Sciatic nerve (tissue), 2 donors: ENCODE data around the gene PPIL6. TPM values are rescaled to one million over a fixed set of nuclear protein-coding genes. Genes with fewer than 3 reads are reported as not detected.
A peak's percentile ranks its signal among the peaks of the same experiment; 100 is the strongest.

Experiments used
- ATAC-seq: fragments of 200-7000 bp; cut with Tn5 transposase; one replicate; pipeline ENCODE4 v1.9.1; 2020; ENCODE audit warnings: mild to moderate bottlenecking, moderate library complexity
- DNase-seq: peaks from one replicate; pipeline ENCODE4 v3.0.0-alpha.2; 2020; ENCODE audit warnings: low spot score
- intact Hi-C: fragments of 100-400 bp; cut with DNase I; formaldehyde crosslinking; loops from one replicate; pipeline ENCODE4 v1.14.2; 2022
- total RNA-seq: library from RNA; stranded (reverse); fragmentation: NEBNext Ultra II Directional; extraction: Animal tissue kit (Norgen Biotek cat#: 25700); gene quantifications from one replicate; pipeline ENCODE4 v1.2.1, GENCODE V29; 2021
- donor health status: DM: no; HTN: no; CAD: no.
- donor health status: DM: no; HTN: no; CAD: no.

PPIL6 gene
- total RNA-seq = 7.1 TPM

- ATAC-seq = peak; percentile 89
- intact Hi-C loops = no loop called here
- peak; percentile 92 for DNase-seq
Measured at GRCh38 chr6:109440331-109441068, at the start of gene PPIL6, which contains the start of gene SMPD2. Gene PPIL6 (minus strand): TSS chr6:109440628. CDS start chr6:109440590, 38 bp downstream. Gene SMPD2 (plus strand): TSS chr6:109440724. CDS start chr6:109441122, 398 bp downstream.

- intact Hi-C loops = no loop called here
Measured at GRCh38 chr6:109488001-109488400, 47.6 kb upstream of the PPIL6 start.

GRCh38 chr6:109486068-109486467 is 45.6 kb upstream of the PPIL6 start:
- DNase-seq (no peak), ATAC-seq (no peak)
- intact Hi-C loops = no loop called here

More at GRCh38 chr6:109488001-109488400, 47.6 kb upstream of the PPIL6 start:
- ATAC-seq (no peak), DNase-seq (no peak)

DNA sequence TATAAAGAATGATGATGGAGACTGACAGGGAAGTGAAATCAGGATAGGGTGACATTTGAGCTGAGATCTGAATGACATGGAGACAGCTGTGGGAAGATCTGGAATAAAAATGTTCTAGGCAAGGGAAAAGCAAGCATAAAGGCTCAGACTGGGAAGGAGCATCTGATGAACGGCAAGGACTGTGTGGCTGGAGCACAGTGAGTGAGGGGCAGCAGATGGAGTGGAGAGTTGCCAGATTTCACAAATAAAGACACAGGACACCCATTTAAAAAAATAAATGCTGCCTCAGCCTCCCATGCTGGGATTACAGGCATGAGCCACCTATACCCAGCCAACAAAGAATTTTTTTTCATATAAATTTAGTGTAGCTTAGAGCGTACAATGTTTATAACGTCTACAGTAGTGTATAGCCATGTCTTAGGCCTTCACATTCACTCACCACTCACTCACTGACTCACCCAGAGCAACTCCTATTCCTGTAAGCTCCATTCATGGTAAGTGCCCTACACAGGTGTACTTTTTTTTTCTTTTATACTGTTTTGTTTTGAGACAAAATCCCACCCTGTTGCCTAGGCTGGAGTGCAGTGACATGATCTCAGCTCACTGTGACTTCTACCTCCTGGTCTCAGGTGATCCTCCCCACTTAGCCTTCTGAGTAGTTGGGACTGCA is 45.0 kb upstream of the PPIL6 start:
- DNase-seq = no peak
- no peak for ATAC-seq
- intact Hi-C loops = no loop called here

GRCh38 chr6:109484122-109484521 is 43.7 kb upstream of the PPIL6 start:
- intact Hi-C loops = no loop called here
- ATAC-seq = peak; percentile 48
- no peak for DNase-seq

DNA sequence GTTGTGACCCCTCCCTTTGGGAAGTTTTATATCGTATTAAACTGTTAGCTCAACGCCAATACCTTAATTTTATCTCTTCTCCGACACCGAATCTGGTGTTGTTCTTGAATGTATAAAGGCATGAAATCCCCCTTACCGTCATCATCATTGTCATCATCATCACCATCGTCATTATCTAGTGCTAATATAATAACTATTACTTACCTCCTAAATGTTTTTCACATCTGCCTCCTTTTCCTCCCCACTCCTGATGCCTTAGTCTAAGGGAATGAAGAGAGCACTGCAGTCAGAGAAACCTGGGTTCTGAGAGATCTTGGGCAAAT is 43.3 kb upstream of the PPIL6 start:
- ATAC-seq = peak; percentile 21
- no peak for DNase-seq
- intact Hi-C loops = no loop called here

GRCh38 chr6:109482905-109483734 is 42.7 kb upstream of the PPIL6 start, which contains the start of gene ZBTB24:
Gene ZBTB24 (minus strand): TSS chr6:109483219. CDS start chr6:109482026, 1,193 bp downstream.
- intact Hi-C loops = no loop called here
- DNase-seq (peak; percentile 92), ATAC-seq (peak; percentile 95)

DNA sequence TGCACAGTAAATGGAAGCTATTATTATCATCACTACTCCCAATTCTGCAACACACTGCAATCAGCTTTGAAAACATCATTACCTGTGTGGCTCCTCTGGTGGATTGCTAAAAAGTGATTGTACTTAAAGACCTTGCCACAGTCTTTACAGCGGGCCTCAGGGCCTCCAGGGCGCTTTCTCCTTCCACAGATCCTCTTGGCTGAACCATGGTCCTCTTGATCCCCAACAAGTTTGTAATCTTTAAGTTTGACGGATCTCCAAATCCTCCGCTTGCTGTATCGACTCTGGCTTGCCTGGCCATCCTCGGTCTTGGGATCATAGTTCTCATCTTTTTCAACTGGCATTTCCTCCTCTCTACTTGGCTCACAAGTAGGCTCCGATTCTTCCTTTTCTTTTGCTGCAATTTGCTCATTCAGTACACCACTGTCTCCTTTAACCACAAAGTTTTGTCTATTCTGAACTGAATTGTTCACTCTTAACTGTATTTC is 40.6 kb upstream of the PPIL6 start:
- intact Hi-C loops = no loop called here
- no peak for DNase-seq
- no peak for ATAC-seq

- intact Hi-C loops = no loop called here
- no peak for ATAC-seq
- DNase-seq = no peak
Measured at GRCh38 chr6:109478841-109479624, 38.6 kb upstream of the PPIL6 start.

- DNase-seq (no peak), ATAC-seq (no peak)
- intact Hi-C loops = no loop called here
Measured at GRCh38 chr6:109478222-109478805, 37.9 kb upstream of the PPIL6 start.

- ATAC-seq (no peak), DNase-seq (no peak)
- intact Hi-C loops = no loop called here
Measured at GRCh38 chr6:109477725-109478124, 37.3 kb upstream of the PPIL6 start.

- intact Hi-C loops = no loop called here
- no peak for ATAC-seq
Measured at GRCh38 chr6:109477184-109477583, 36.8 kb upstream of the PPIL6 start.

GRCh38 chr6:109475625-109476024 is 35.2 kb upstream of the PPIL6 start:
- ATAC-seq = no peak
- no peak for DNase-seq
- intact Hi-C loops = no loop called here

More at GRCh38 chr6:109477184-109477583, 36.8 kb upstream of the PPIL6 start:
- no peak for DNase-seq

DNA sequence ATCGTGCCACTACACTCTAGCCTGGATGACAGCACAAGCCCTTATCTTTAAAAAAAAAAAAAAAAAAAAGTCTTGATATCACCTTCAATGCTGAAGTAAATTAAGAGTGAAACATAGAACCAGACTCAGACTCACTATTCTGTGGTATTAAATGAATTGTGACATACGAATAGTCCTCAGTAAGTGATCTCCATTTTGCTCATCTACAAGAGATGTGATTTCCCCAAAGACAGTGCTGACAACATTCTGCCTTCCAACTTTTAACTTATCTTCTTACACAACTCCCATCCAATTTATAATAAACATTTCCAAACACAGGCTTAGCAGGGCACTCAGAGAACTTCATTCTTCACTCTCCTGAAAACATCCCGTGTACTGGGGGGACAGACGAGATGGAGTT is 34.6 kb upstream of the PPIL6 start:
- intact Hi-C loops = no loop called here
- no peak for ATAC-seq
- DNase-seq = no peak

DNA sequence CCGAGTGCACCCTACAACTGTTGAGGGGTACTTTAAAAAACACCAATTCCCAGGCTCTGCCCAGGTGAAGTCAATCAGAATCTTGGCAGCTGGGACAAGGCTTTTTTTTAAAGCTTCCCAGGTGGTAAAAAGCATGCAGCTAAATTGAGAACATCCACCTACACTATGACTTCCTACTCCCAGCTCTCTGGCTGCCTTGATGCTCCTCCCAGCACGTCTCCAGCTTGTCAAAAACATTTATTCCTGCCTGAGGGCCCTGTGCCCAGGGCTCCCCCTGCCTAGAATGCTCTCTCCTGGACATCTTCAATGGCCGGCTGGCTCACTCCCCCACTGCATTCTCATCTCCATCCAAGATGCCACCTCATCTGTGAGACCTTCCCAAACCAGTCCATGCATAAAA is 32.7 kb upstream of the PPIL6 start:
- intact Hi-C loops = no loop called here
- DNase-seq (no peak), ATAC-seq (no peak)

DNA sequence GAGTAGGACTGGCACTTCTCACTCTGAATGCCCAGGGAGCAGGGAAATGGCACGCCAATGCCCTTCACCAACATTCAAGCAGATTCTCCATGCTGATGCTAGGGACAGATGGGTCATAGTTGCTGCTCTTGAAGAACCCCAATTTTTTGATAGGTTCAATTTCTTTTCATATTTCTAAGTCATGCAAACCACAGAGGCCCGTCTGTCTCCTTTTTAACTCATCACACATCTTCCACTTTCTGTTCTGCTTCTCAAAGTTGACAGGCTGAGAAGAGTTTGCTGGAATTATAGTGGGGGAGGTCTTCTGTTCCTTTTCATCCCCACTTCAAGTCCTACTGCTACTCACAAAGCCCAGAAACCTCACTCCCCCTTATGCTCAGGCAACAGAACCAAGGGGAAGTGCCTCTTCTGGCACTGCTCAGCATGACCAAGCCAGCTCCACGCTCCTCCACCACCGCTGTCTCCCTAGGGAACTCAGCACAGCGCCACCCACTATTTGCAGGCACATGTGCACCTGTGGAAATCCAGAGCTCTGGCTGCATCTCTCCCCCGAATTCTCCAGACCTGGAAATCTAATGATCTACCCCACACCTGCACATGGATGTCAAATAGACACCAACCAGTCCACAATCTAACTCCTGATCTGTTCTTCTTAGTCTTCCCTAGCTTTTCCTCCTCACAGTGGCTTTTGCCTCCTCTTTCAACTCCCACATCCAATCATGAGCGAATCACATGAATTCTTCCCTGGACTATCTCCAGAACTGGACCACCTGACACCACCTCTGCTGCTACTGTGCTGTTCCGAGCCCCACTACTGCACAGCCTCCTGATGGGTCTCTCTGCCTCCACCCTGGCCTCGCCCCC is 31.9 kb upstream of the PPIL6 start:
- intact Hi-C loops = no loop called here
- DNase-seq (no peak), ATAC-seq (no peak)

DNA sequence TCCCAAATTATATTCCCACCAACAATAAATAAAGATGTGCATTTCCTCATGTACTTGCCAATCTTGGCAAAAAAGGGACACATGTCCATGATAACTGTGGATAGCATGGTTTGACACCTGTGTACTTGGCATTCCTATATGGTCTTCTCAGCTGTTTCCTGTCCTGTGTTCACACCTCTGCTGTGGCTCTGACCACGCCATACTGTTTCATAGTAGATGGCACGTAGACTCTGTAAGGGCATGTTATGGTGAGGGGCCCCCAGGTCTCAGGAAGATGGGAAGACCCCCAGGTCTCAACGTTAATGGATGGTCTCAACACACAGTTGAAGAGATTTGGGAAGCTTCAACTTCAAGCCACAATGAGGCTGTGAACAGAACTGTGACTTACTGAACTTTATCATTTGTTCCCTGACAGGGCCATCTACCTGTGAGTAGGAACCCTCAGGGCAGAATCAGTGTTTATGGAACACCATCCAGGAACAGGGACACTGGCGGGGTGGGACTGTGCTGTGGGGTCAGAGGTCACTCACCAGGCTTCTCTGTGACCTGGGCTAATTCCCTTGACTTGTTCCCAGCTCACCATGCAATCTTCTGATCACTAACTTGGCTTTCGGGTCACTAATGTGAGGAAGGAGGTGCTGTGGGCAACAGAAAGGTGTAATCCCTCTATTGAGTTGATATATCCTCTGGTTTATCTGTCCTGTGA is 30.8 kb upstream of the PPIL6 start:
- ATAC-seq = no peak
- intact Hi-C loops = no loop called here

More for the DNA sequence above, 30.8 kb upstream of the PPIL6 start:
- no peak for DNase-seq
